K562 (cell line): ENCODE measurements around the gene CALY. TPM values are rescaled to one million over a fixed set of nuclear protein-coding genes. Genes with fewer than 3 reads are reported as not detected.

Source experiments
- ARID4B ChIP-seq: sonication (generic); formaldehyde crosslinking; IDR thresholded peaks from 2 replicates; pipeline ENCODE4 v1.8.0; 2022; ENCODE audit warnings: mild to moderate bottlenecking, missing genetic modification reagents
- CBFA2T3 ChIP-seq: fragments of 450-650 bp; IDR thresholded peaks from 2 replicates; pipeline ENCODE4 v1.6.1; 2017
- CREM ChIP-seq: IDR thresholded peaks from 2 replicates; pipeline ENCODE4 v1.6.1; 2014; ENCODE audit warnings: antibody characterized with exemption, low read depth
- HIVEP1 ChIP-seq: fragments of 250-450 bp; sonication (Bioruptor Pico); IDR thresholded peaks from 2 replicates; pipeline ENCODE4 v1.4.0; 2020; ENCODE audit warnings: mild to moderate bottlenecking
- KDM4B ChIP-seq, 2 experiments: fragments of 450-650 bp in 1 of 2; sonication (generic) in 1 of 2; IDR thresholded peaks; 2 replicates each; pipeline ENCODE4 v1.6.1; 2016 to 2017; ENCODE audit warnings: borderline replicate concordance in 2 of 2, antibody characterized with exemption in 1 of 2, low read depth in 1 of 2, mild to moderate bottlenecking in 1 of 2
- KLF13 ChIP-seq: fragments of 450-650 bp; IDR thresholded peaks from 2 replicates; pipeline ENCODE4 v1.6.1; 2016; ENCODE audit warnings: missing genetic modification characterization, low read depth, mild to moderate bottlenecking, missing compliant biosample characterization, moderate library complexity, borderline replicate concordance
- PCBP1 ChIP-seq: fragments of 200-400 bp; formaldehyde crosslinking; IDR thresholded peaks from 2 replicates; pipeline ENCODE4 v1.6.1; 2018; ENCODE audit warnings: mild to moderate bottlenecking, low read depth, low read length; ENCODE audit not compliant: poor library complexity, severe bottlenecking
- PHF8 ChIP-seq: fragments of 200-600 bp; sonication (generic); IDR thresholded peaks from 2 replicates; pipeline ENCODE4 v1.6.1; 2012; ENCODE audit warnings: mixed run types, mild to moderate bottlenecking, inconsistent platforms, low read length, moderate library complexity, borderline replicate concordance
- RB1 ChIP-seq: fragments of 450-650 bp; IDR thresholded peaks from 2 replicates; pipeline ENCODE4 v1.6.1; 2017; ENCODE audit warnings: low read depth, mild to moderate bottlenecking
- RCOR1 ChIP-seq, 2 experiments: IDR thresholded peaks; 2 replicates each; pipeline ENCODE4 v1.6.1; 2012; ENCODE audit warnings: low read depth in 2 of 2, low read length in 2 of 2, borderline replicate concordance in 1 of 2, improper control_type of control experiment in 1 of 2
- REST ChIP-seq, 2 experiments: fragments of 450-650 bp; formaldehyde crosslinking in 1 of 2; IDR thresholded peaks; 2 replicates each; pipeline versions ENCODE4 v1.4.0 to v1.6.1; 2014 to 2020; ENCODE audit warnings: mild to moderate bottlenecking in 2 of 2, borderline replicate concordance in 1 of 2, low read depth in 1 of 2
- ZBTB7A ChIP-seq: IDR thresholded peaks from 2 replicates; pipeline ENCODE4 v1.6.1; 2011; ENCODE audit warnings: low read depth, mild to moderate bottlenecking, low read length, moderate library complexity, borderline replicate concordance; ENCODE audit not compliant: control insufficient read depth
- ZEB2 ChIP-seq: fragments of 450-650 bp; IDR thresholded peaks from 2 replicates; pipeline ENCODE4 v1.6.1; 2016
- polyA plus RNA-seq, 8 experiments: library from polyadenylated mRNA; depleted of rRNA in 4 of 8; stranded (reverse) in 5 of 8; unstranded in 3 of 8; fragments of >200 nt; fragmentation: Nextera tagmentation in 2 of 8; fragmentation: Illumina TruSeq in 1 of 8; extraction: Ambion mirVana in 2 of 8; extraction: Trizol in 1 of 8; gene quantifications; 2 replicates each; pipeline versions ENCODE4 v1.2.1 to v1.2.3, GENCODE V29; 2011 to 2014; ENCODE audit warnings: inconsistent platforms in 1 of 8, missing spikeins in 1 of 8
- total RNA-seq, 7 experiments: library from RNA; depleted of rRNA in 6 of 7; stranded (reverse); fragments of >200 nt in 6 of 7; fragmentation: Illumina TruSeq in 2 of 7; extraction: Trizol in 2 of 7; gene quantifications; 2 replicates each; pipeline versions ENCODE4 v1.2.1 to v1.2.3, GENCODE V29; 2011 to 2021; ENCODE audit warnings: low replicate concordance in 1 of 7

CALY gene
- total and polyA plus RNA-seq, 9 of the 15 experiments (the other 6 are each of a cell fraction or from before 2014, with no cell fraction given), result not detected

- no peak for TF ChIP-seq REST (IDR thresholded peaks at IDR 0.05; ENCODE audit: borderline replicate concordance)
- no peak for TF ChIP-seq REST (CRISPR knock-in tag; IDR thresholded peaks at IDR 0.05; ENCODE audit: low read depth)
- no peak for TF ChIP-seq PHF8
- TF ChIP-seq ZEB2, result peak; percentile 56; the same call in 1 of the 2 replicates
- no peak for TF ChIP-seq PCBP1
- no peak for TF ChIP-seq KLF13
- TF ChIP-seq ZBTB7A, result peak; percentile 84
- TF ChIP-seq RB1, result 0 out of 2 replicates have a peak, but pooled peaks have one; percentile 15
- peak; percentile 42 for TF ChIP-seq CBFA2T3
- peak; percentile 73 for TF ChIP-seq CREM
- no peak for TF ChIP-seq HIVEP1 (CRISPR knock-in tag)
- TF ChIP-seq KDM4B (IDR thresholded peaks at IDR 0.05; ENCODE audit: borderline replicate concordance in 2 of 2, low read depth in 1 of 2), result no peak
- TF ChIP-seq RCOR1 (IDR thresholded peaks at IDR 0.05; ENCODE audit: borderline replicate concordance in 1 of 2, low read depth in 2 of 2, low read length in 2 of 2), result no peak
- 0 out of 2 replicates have a peak, but pooled peaks have one; percentile 32 for TF ChIP-seq ARID4B (CRISPR knock-in tag)
Observed at GRCh38 chr10:133274751-133275683, 61.7 kb downstream of the CALY start (continued).
